Activated CD4-positive, alpha-beta T cell treated with anti-CD3 and anti-CD28 coated beads for 24 hours (primary cell): ENCODE data around the gene IL16.

Source experiments
- DNase-seq, 2 donors: peaks; one replicate each; pipeline ENCODE4 v3.0.0-alpha.2; 2020; ENCODE audit warnings: low read depth in 2 of 2

The IL16 gene

GRCh38 chr15:81274931-81275707 lies 78.4 kb downstream of the IL16 start:
- peak; percentile 76 to 80 for DNase-seq

- DNase-seq: no peak
Observed at GRCh38 chr15:81275711-81276392, 79.2 kb downstream of the IL16 start.

DNA sequence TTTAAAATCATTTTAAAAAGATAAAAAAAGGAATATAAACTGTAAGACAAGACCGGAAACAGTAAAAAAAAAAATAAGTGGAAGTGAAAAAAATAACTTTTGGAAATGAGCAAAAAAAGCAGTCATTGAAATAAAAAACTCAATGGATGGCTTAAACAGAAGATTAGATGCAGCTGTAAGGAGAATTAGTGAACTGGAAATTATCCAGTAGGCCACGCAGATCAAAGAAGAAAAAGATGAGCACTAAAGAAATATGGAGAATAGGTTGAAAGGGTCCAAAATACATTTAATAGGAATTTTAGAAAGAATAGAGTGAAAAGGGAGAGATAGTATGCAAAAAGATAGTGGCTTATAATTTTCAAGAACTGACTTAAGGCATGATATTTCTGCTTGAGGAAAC lies 80.3 kb downstream of the IL16 start:
- no peak for DNase-seq

DNA sequence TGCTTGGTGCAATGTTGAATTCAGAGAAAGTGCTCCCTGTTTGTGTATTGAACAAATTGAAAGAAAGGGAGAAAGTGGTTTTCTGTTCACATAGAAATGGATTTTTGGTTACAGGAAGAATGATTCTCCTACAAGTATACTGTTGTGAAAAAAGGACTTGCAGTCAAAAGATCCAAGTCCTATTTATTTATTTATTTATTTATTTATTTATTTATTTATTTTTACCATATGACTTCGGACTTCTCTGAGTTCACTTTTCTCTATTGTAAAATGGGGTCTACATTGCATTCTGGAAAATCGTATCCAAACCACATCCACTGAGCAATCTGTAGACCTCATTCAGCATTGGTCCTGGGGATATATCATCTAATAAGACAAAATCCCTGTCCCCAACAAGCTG lies 81.2 kb downstream of the IL16 start:
- DNase-seq: no peak

DNA sequence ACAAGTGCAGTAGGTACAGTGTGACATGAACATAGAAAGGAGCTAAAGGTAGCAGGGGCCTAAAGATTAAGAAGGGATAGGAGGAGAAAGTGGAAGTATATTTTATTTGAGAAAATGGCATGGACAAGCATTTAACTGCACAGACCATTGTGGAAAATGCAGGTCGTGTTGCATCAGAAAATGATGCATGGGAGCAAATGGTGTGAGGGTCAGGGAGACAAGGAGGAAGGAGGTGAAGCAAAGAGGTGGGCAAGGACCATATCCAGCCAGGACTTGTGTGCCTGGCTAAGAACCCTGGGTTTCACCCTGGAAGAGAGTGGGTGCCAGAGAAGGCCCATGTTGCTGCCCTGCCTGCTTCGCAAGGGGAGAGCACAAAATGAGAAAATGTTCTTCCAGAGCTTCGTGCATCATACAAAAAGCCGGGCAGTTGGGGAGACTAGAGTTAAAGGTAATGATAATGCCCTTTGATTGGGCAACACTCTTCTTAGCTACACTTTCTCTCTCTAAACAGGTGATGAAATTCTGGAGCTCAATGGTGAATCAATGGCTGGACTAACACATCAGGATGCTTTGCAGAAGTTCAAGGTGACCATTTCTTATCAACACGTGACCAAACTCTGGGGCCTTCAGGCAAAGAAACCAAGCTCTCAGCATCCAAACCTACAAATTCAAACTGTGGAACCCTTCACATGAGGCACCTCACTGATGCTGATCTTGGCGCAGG lies 81.8 kb downstream of the IL16 start:
- no peak for DNase-seq

- DNase-seq: no peak
Observed at GRCh38 chr15:81279621-81280485, 83.2 kb downstream of the IL16 start.

GRCh38 chr15:81280696-81281455 lies 84.2 kb downstream of the IL16 start:
- DNase-seq: no peak

DNA sequence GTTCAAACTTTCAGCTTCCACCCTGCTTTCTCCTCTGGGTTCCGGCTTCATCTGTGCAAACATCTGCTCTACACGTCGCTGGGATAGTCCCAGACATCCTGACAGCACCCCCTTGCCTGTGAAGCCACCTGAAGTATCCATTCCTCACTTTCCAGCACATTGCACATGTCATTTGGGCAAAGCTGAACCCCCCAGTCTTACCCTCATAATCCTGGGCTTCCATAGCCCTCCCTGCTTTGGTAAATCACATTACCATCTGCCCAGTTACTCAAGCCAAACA lies 84.7 kb downstream of the IL16 start:
- no peak for DNase-seq

DNA sequence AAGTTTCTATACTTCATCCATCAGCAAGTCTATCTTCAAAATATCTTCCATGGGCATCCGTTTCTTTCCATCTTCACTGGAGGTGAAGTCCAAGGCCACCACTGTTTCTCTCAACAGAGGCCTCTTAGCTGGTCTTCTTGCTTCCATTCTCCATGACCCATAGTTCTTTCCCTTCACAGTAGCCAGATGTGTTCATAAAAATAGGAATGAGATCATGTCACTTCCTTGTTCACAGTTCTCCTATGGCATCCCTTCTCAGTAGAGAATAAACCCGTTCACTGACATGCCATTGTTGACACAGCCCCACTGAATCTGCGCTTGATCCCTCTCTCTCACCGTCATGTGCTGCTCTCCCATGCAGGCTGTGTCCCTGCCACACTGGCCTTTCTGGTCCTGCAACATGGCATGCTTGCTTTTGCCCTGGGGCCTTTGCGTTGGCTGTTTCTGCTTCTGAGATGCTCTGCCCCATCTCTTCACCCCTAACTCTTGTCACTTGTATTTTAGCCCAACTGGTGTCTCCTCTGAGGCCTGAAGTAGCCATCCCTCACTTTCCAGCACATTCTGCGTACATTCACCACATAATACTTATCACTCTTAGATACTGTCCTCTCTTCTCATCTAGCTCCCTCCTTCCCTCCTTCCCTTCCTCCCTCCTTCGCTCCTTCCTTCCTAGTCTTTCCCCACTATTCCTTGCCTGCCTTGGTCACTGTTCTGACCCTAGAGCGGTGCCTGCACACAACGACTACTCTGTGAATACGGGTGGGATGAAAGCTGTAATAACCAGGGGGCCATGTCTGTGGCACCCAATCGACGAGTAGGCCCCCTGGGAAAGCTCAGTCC lies 85.3 kb downstream of the IL16 start:
- no peak for DNase-seq

DNA sequence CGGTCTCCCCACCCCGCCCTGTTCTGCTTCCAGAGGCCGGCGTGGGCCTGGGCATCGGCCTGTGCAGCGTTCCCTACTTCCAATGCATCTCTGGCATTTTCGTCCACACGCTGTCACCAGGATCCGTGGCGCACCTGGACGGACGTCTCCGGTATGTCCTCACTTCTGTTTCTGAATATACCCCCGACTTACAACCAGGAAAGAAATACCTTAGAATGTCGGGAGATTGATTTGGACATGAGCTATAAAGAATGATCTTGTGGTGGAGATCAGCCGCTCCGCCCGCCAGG lies 85.9 kb downstream of the IL16 start:
- no peak for DNase-seq

- no peak for DNase-seq
Observed at GRCh38 chr15:81282911-81283310, 86.2 kb downstream of the IL16 start.

- DNase-seq: no peak
Observed at GRCh38 chr15:81284256-81285031, 87.8 kb downstream of the IL16 start.

DNA sequence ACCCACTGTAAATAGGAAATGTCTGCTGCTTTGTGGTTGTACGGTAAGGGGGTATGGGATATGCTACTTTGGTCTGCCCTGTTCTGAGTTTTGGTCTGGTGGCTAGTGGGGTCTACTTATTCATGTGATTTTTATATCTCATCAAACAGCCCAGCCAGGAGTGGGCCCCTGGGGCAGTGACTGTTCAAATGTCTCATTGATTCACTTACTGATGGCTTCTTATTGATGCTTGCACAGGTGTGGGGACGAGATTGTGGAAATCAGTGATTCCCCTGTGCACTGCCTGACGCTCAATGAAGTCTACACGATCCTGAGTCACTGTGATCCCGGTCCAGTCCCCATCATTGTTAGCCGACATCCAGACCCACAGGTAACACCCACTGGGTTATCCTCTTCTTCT lies 88.8 kb downstream of the IL16 start:
- DNase-seq: no peak

GRCh38 chr15:81286621-81287121 lies 90.0 kb downstream of the IL16 start:
- DNase-seq: no peak

- no peak for DNase-seq
Observed at GRCh38 chr15:81288040-81288439, 91.4 kb downstream of the IL16 start.

- DNase-seq: no peak
Observed at GRCh38 chr15:81288616-81289015, 91.9 kb downstream of the IL16 start.

DNA sequence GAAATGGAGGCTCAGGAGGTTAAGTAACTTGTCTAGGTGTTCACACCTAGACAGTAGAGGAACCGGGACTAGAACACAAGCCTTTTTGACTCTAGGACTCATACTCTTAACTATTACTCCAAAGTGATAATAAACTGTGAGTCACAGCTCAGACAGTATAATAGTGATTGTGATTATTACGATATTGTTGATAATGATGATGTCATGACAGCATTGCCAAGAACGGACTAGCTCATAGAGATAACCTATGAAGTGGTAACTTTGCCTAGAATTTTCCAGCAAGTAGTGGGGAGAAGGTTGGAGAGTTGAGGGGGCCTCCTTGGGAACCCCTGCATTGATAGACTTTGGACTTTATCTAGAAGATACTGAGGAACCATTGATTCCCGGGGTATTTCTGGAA lies 93.2 kb downstream of the IL16 start:
- DNase-seq: no peak

- no peak for DNase-seq
Observed at GRCh38 chr15:81291916-81292522, 95.3 kb downstream of the IL16 start.

DNA sequence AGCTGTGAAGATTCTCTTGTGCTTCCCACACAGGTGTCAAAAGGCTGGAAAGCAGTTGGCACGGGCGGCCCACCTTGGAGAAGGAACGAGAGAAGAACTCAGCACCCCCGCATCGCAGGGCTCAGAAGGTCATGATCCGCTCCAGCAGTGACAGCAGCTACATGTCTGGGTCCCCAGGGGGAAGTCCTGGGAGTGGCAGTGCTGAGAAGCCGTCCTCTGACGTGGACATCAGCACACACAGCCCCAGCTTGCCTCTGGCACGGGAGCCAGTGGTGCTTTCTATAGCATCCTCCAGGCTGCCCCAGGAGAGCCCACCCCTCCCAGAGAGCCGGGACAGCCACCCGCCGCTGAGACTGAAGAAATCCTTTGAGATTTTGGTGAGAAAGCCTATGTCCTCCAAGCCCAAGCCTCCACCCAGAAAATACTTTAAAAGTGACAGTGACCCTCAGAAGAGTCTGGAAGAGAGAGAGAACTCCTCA lies 95.9 kb downstream of the IL16 start:
- DNase-seq: peak in 1 of 2 donors; percentile 33
